ENCODE measurements around the gene PLXNA4.

PLXNA4 gene

GRCh38 chr7:132249256-132249971, 326.9 kb downstream of the PLXNA4 start:
- H3K27me3 ChIP-seq (replicated peaks): no peaks in the 10 kb centered on the region
- TF ChIP-seq, protein P1, sequence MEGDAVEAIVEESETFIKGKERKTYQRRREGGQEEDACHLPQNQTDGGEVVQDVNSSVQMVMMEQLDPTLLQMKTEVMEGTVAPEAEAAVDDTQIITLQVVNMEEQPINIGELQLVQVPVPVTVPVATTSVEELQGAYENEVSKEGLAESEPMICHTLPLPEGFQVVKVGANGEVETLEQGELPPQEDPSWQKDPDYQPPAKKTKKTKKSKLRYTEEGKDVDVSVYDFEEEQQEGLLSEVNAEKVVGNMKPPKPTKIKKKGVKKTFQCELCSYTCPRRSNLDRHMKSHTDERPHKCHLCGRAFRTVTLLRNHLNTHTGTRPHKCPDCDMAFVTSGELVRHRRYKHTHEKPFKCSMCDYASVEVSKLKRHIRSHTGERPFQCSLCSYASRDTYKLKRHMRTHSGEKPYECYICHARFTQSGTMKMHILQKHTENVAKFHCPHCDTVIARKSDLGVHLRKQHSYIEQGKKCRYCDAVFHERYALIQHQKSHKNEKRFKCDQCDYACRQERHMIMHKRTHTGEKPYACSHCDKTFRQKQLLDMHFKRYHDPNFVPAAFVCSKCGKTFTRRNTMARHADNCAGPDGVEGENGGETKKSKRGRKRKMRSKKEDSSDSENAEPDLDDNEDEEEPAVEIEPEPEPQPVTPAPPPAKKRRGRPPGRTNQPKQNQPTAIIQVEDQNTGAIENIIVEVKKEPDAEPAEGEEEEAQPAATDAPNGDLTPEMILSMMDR (IDR thresholded peaks at IDR 0.05; ENCODE audit: low read depth, low read length, missing control alignments): peak; percentile 53
- H3K27ac ChIP-seq: no peak overlapping the region
- in situ Hi-C loops (cut with HindIII; ENCODE audit: low pct_ligation_motif_present, low sequenced_read_pairs): no loop called here
- no peak for DNase-seq
- H3K4me3 ChIP-seq (ENCODE audit: low read depth, low read length): no peak overlapping the region
- H3K36me3 ChIP-seq (replicated peaks): no peaks in the 10 kb centered on the region

DNA sequence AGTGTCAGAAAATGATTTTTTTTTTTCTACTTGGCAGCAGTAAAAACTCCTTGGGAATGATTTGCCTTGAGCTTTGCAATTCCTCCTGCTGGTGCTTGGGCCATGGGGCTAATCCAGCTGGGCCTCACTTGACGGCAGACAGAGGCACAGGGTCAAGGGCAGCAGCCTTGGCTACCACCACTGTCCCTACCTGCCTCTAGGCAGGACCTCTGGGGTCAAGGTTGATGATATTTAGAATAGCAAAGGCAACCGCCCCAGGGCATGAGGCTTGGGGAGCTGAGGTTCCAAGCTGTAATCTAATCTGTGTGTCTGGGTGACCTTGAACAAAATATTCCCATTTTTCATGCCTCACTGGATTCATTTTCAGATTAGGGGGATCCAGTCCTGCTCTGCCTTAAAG, 327.4 kb downstream of the PLXNA4 start:
- TF ChIP-seq, protein P1 (IDR thresholded peaks at IDR 0.05; ENCODE audit: low read depth, low read length, missing control alignments): no peak
- no peak for DNase-seq
- in situ Hi-C loops (cut with HindIII; ENCODE audit: low pct_ligation_motif_present, low sequenced_read_pairs): no loop called here
- no peaks in the 10 kb centered on the region for H3K36me3 ChIP-seq (replicated peaks)
- H3K27me3 ChIP-seq (replicated peaks): no peaks in the 10 kb centered on the region
- no peak overlapping the region for H3K4me3 ChIP-seq (ENCODE audit: low read depth, low read length)
- no peak overlapping the region for H3K27ac ChIP-seq

DNA sequence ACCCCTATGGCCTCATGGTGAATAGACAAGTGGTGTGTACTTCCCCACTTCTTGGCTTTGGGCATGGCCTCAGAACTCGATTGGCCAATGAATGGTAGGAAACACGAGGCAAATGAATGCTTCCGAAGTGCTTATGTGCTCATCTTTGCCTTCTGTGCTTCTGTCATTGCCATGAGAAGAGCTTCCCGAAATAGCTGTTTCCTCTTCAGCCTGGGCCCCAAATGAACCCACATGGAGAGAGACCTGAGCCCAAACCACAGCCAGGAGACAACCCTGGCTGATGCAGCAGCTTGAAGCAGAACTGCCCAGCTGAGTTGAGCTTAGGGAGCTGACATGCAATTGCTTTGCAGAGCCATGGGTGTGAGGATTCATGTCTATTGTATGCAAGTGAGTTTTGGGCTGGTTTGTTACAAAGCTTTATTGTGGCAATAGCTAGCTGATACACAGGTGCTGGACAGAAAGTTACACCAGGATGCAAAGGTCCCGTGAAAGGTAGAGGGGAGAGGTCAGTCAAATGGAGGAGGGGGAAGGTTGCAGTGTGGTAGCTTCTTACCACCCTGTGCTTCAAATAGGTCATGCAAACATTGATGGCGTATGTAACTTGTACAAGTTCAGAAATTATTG, 328.2 kb downstream of the PLXNA4 start:
- no peak for DNase-seq

GRCh38 chr7:132246591-132246990, 329.7 kb downstream of the PLXNA4 start:
- Histone ChIP-seq H3K27me3 (replicated peaks) (no peaks in the 10 kb centered on the region), H3K36me3 (replicated peaks) (no peaks in the 10 kb centered on the region), H3K4me3 (ENCODE audit: low read depth, low read length) (no peak overlapping the region), H3K27ac (no peak overlapping the region)
- DNase-seq: no peak
- TF ChIP-seq, protein P1 (IDR thresholded peaks at IDR 0.05; ENCODE audit: low read depth, low read length, missing control alignments): no peak
- in situ Hi-C loops (cut with HindIII; ENCODE audit: low pct_ligation_motif_present, low sequenced_read_pairs): no loop called here

More for the DNA sequence above, 328.2 kb downstream of the PLXNA4 start:
- H3K36me3 ChIP-seq (replicated peaks): no peaks in the 10 kb centered on the region
- H3K27ac ChIP-seq: no peak overlapping the region
- H3K27me3 ChIP-seq (replicated peaks): no peaks in the 10 kb centered on the region
- in situ Hi-C loops (cut with HindIII; ENCODE audit: low pct_ligation_motif_present, low sequenced_read_pairs): no loop called here
- TF ChIP-seq, protein P1 (IDR thresholded peaks at IDR 0.05; ENCODE audit: low read depth, low read length, missing control alignments): no peak
- no peak overlapping the region for H3K4me3 ChIP-seq (ENCODE audit: low read depth, low read length)

DNA sequence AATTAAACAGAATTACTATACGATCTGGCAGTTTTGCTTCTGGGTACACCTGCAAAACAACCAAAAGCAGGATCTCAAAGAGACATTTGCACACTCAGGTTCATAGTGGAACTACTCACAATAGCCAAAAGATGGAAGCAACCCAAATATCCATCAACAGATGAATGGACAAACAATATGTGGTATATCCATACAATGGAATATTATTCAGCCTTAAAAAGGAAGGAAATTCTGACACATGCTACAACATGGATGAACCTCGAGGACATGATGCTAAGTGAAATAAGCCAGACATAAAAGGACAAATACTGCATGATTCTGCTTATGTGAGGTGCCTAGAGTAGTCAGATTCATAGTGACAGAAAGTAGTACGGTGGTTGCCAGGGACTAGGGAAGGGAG, 330.7 kb downstream of the PLXNA4 start:
- Histone ChIP-seq H3K4me3 (ENCODE audit: low read depth, low read length) (no peak overlapping the region), H3K27me3 (replicated peaks) (no peaks in the 10 kb centered on the region), H3K36me3 (replicated peaks) (no peaks in the 10 kb centered on the region), H3K27ac (no peak overlapping the region)
- TF ChIP-seq, protein P1 (IDR thresholded peaks at IDR 0.05; ENCODE audit: low read depth, low read length, missing control alignments): no peak
- no peak for DNase-seq
- in situ Hi-C loops (cut with HindIII; ENCODE audit: low pct_ligation_motif_present, low sequenced_read_pairs): no loop called here

Data from brain microvascular endothelial cell (primary cell).